HG03108 (cell line): ENCODE measurements around the gene CENPI.
A peak's percentile ranks its signal among the peaks of the same experiment; 100 is the strongest.
"Not testable (repeated sequence)": the region's sequence is repeated elsewhere in the genome, so short reads cannot be mapped to it uniquely, and the experiment has no call there.

ENCODE experiments used
- ATAC-seq: cut with Tn5 transposase; IDR thresholded peaks from one replicate; pipeline ENCODE4 v1.9.1; 2021; ENCODE audit warnings: moderate library complexity; ENCODE audit not compliant: unreplicated experiment

Gene CENPI

GRCh38 chrX:101097546-101098453 is at the start of gene CENPI:
Gene CENPI, plus strand, starts transcription at chrX:101098204. Its CDS starts 2,867 bp downstream, at chrX:101101071.
- ATAC-seq: peak; percentile 99

GRCh38 chrX:101051153-101051548 is 46.9 kb upstream of the CENPI start:
- ATAC-seq: no peak

- peak; percentile 89 for ATAC-seq
These were observed 46.3 kb upstream of the CENPI start, which contains the start of gene TRMT2B for GRCh38 chrX:101051549-101052302. Gene TRMT2B, minus strand, starts transcription at chrX:101052111. Its CDS starts 9,822 bp downstream, at chrX:101042289.

GRCh38 chrX:101056551-101056950 is 41.5 kb upstream of the CENPI start:
- ATAC-seq: not testable (repeated sequence)

- peak; percentile 86 for ATAC-seq
These were observed 40.8 kb upstream of the CENPI start for GRCh38 chrX:101057093-101057714.

GRCh38 chrX:101062176-101062575 is 35.8 kb upstream of the CENPI start:
- no peak for ATAC-seq

GRCh38 chrX:101071582-101071981 is 26.4 kb upstream of the CENPI start:
- ATAC-seq: no peak

GRCh38 chrX:101078716-101079598 is 19.0 kb upstream of the CENPI start, which contains the start of gene TMEM35A:
Gene TMEM35A, plus strand, starts transcription at chrX:101078879. Its CDS starts 124 bp downstream, at chrX:101079003.
- no peak for ATAC-seq

GRCh38 chrX:101079736-101080270 is 18.2 kb upstream of the CENPI start:
- no peak for ATAC-seq

GRCh38 chrX:101080326-101081124 is 17.5 kb upstream of the CENPI start:
- no peak for ATAC-seq

- ATAC-seq: no peak
These were observed 16.8 kb upstream of the CENPI start for GRCh38 chrX:101081231-101081630.

GRCh38 chrX:101091817-101092216 is 6.2 kb upstream of the CENPI start:
- no peak for ATAC-seq

- no peak for ATAC-seq
These were observed 10.3 kb downstream of the CENPI start for GRCh38 chrX:101108284-101108683.

GRCh38 chrX:101117701-101118100 is 19.7 kb downstream of the CENPI start:
- ATAC-seq: no peak

- no peak for ATAC-seq
These were observed 38.2 kb downstream of the CENPI start for GRCh38 chrX:101136235-101136634.
